Neuron (in vitro differentiated cells): Measurements from ENCODE around the gene LRTM2.

ENCODE experiments used
- H2AFZ ChIP-seq: one replicate; pipeline ENCODE4 v1.6.1; 2013; ENCODE audit warnings: low read depth, mild to moderate bottlenecking, inconsistent platforms, low read length, moderate library complexity
- H3K27me3 ChIP-seq: one replicate; pipeline ENCODE4 v1.6.1; 2013; ENCODE audit warnings: low read length; ENCODE audit not compliant: insufficient read depth
- H3K36me3 ChIP-seq: one replicate; pipeline ENCODE4 v1.6.1; 2013; ENCODE audit warnings: low read length; ENCODE audit not compliant: insufficient read depth
- H3K4me1 ChIP-seq: one replicate; pipeline ENCODE4 v1.6.1; 2013; ENCODE audit warnings: low read length; ENCODE audit not compliant: insufficient read depth
- H3K4me3 ChIP-seq: 2 replicates; pipeline ENCODE4 v1.5.1; 2013; ENCODE audit warnings: mild to moderate bottlenecking, low read length, moderate library complexity
- H3K9me3 ChIP-seq: one replicate; pipeline ENCODE4 v1.6.1; 2013; ENCODE audit warnings: low read length

LRTM2 gene

GRCh38 chr12:1839464-1839863 is 19.1 kb downstream of the LRTM2 start:
- peaks cover 26% of the 10 kb centered on the region for H3K27me3 ChIP-seq
- peaks cover 51% of the 10 kb centered on the region for H3K4me1 ChIP-seq
- H3K4me3 ChIP-seq = no peak overlapping the region
- no peak overlapping the region for H2AFZ ChIP-seq
- H3K36me3 ChIP-seq = no peaks in the 10 kb centered on the region
- H3K9me3 ChIP-seq = no peaks in the 10 kb centered on the region

GRCh38 chr12:1839956-1840951 is 19.9 kb downstream of the LRTM2 start:
- H3K27me3 ChIP-seq = peaks cover 24% of the 10 kb centered on the region
- peaks cover 51% of the 10 kb centered on the region for H3K4me1 ChIP-seq
- no peak overlapping the region for H2AFZ ChIP-seq

GRCh38 chr12:1840981-1841425 is 20.6 kb downstream of the LRTM2 start:
- Histone ChIP-seq H2AFZ (no peak overlapping the region), H3K36me3 (no peaks in the 10 kb centered on the region), H3K27me3 (peaks cover 25% of the 10 kb centered on the region), H3K9me3 (no peaks in the 10 kb centered on the region), H3K4me1 (peaks cover 51% of the 10 kb centered on the region), H3K4me3 (no peak overlapping the region)

More at GRCh38 chr12:1839956-1840951, 19.9 kb downstream of the LRTM2 start:
- no peak overlapping the region for H3K4me3 ChIP-seq
- H3K36me3 ChIP-seq = no peaks in the 10 kb centered on the region
- H3K9me3 ChIP-seq = no peaks in the 10 kb centered on the region

- Histone ChIP-seq H3K4me1 (peaks cover 51% of the 10 kb centered on the region), H3K4me3 (no peak overlapping the region), H3K9me3 (no peaks in the 10 kb centered on the region), H3K36me3 (no peaks in the 10 kb centered on the region), H3K27me3 (peaks cover 30% of the 10 kb centered on the region), H2AFZ (no peak overlapping the region)
Measured at GRCh38 chr12:1841586-1842182, 21.3 kb downstream of the LRTM2 start.

GRCh38 chr12:1842183-1842904 is 22.0 kb downstream of the LRTM2 start:
- Histone ChIP-seq H2AFZ (no peak overlapping the region), H3K4me3 (no peak overlapping the region), H3K27me3 (peaks cover 30% of the 10 kb centered on the region), H3K9me3 (no peaks in the 10 kb centered on the region), H3K4me1 (peaks cover 46% of the 10 kb centered on the region), H3K36me3 (no peaks in the 10 kb centered on the region)

GRCh38 chr12:1842905-1843640 is 22.7 kb downstream of the LRTM2 start:
- no peaks in the 10 kb centered on the region for H3K9me3 ChIP-seq
- peaks cover 30% of the 10 kb centered on the region for H3K27me3 ChIP-seq
- no peak overlapping the region for H2AFZ ChIP-seq
- no peaks in the 10 kb centered on the region for H3K36me3 ChIP-seq
- peaks cover 38% of the 10 kb centered on the region for H3K4me1 ChIP-seq
- no peak overlapping the region for H3K4me3 ChIP-seq

GRCh38 chr12:1843641-1844005 is 23.3 kb downstream of the LRTM2 start:
- no peaks in the 10 kb centered on the region for H3K36me3 ChIP-seq
- peaks cover 33% of the 10 kb centered on the region for H3K4me1 ChIP-seq
- H3K27me3 ChIP-seq = peaks cover 30% of the 10 kb centered on the region
- no peaks in the 10 kb centered on the region for H3K9me3 ChIP-seq
- no peak overlapping the region for H3K4me3 ChIP-seq
- no peak overlapping the region for H2AFZ ChIP-seq

- Histone ChIP-seq H2AFZ (no peak overlapping the region), H3K4me3 (no peak overlapping the region), H3K4me1 (peaks cover 27% of the 10 kb centered on the region), H3K9me3 (no peaks in the 10 kb centered on the region), H3K36me3 (no peaks in the 10 kb centered on the region), H3K27me3 (peaks cover 30% of the 10 kb centered on the region)
Measured at GRCh38 chr12:1844223-1844622, 23.9 kb downstream of the LRTM2 start.

GRCh38 chr12:1844661-1845409 is 24.5 kb downstream of the LRTM2 start:
- H3K36me3 ChIP-seq = no peaks in the 10 kb centered on the region
- H3K4me1 ChIP-seq = peaks cover 21% of the 10 kb centered on the region

GRCh38 chr12:1845427-1845826 is 25.1 kb downstream of the LRTM2 start:
- no peak overlapping the region for H2AFZ ChIP-seq
- H3K36me3 ChIP-seq = no peaks in the 10 kb centered on the region
- H3K4me3 ChIP-seq = no peak overlapping the region
- H3K27me3 ChIP-seq = peaks cover 30% of the 10 kb centered on the region
- peaks cover 16% of the 10 kb centered on the region for H3K4me1 ChIP-seq
- H3K9me3 ChIP-seq = no peaks in the 10 kb centered on the region

More at GRCh38 chr12:1844661-1845409, 24.5 kb downstream of the LRTM2 start:
- Histone ChIP-seq H3K27me3 (peaks cover 30% of the 10 kb centered on the region), H2AFZ (no peak overlapping the region), H3K9me3 (no peaks in the 10 kb centered on the region), H3K4me3 (no peak overlapping the region)

GRCh38 chr12:1845886-1846285 is 25.5 kb downstream of the LRTM2 start:
- Histone ChIP-seq H3K4me1 (peaks cover 12% of the 10 kb centered on the region), H2AFZ (no peak overlapping the region), H3K36me3 (no peaks in the 10 kb centered on the region), H3K9me3 (no peaks in the 10 kb centered on the region), H3K4me3 (no peak overlapping the region), H3K27me3 (peaks cover 27% of the 10 kb centered on the region)
